Gastrocnemius medialis (tissue), 4 donors: ENCODE data around the gene SCN2B.

ENCODE experiments used
- CTCF ChIP-seq, 5 experiments: fragments of 450-650 bp in 3 of 5; fragments of 200-600 bp in 2 of 5; sonication (generic) in 2 of 5; IDR thresholded peaks in 4 of 5; conservative IDR thresholded peaks in 1 of 5; 1 replicate in 4 of 5; 2 replicates in 1 of 5; pipeline ENCODE4 v1.5.1; 2016 to 2019; ENCODE audit warnings: antibody characterized with exemption in 5 of 5, mild to moderate bottlenecking in 3 of 5, moderate library complexity in 3 of 5
- POLR2A ChIP-seq, 2 donors: fragments of 450-650 bp; IDR thresholded peaks; one replicate each; pipeline ENCODE4 v1.6.1; 2017; ENCODE audit warnings: antibody characterized with exemption in 2 of 2, mild to moderate bottlenecking in 2 of 2, moderate library complexity in 2 of 2

GRCh38 chr11:118175031-118175992, 1.1 kb downstream of the SCN2B start:
- no peak for TF ChIP-seq CTCF (IDR thresholded peaks at IDR 0.05 in 4 of 5, conservative IDR thresholded peaks at IDR 0.05 in 1 of 5)
- no peak for TF ChIP-seq POLR2A (IDR thresholded peaks at IDR 0.05)
